SK-N-SH (cell line): Measurements from ENCODE around the gene CYSTM1. TPM values are rescaled to one million over a fixed set of nuclear protein-coding genes. Genes with fewer than 3 reads are reported as not detected.

Experiments used
- CTCF ChIA-PET: fragments of 300-600, 350-600 bp; formaldehyde crosslinking; extraction: SDS; loops from one replicate; lab custom pipeline; 2021; lab: Yijun Ruan, JAX
- POLR2A ChIA-PET: fragments of 350-600 bp; sonication (Branson Sonifier 250); formaldehyde crosslinking; extraction: SDS; loops from one replicate; lab custom pipeline; 2020; ENCODE audit warnings: antibody characterized with exemption, inconsistent platforms; lab: Yijun Ruan, JAX
- DNase-seq: peaks from one replicate; pipeline ENCODE4 v3.0.0; 2012
- H2AFZ ChIP-seq: fragments of 200-600 bp; sonication (generic); 2 replicates; pipeline ENCODE4 v1.8.1; 2016; ENCODE audit warnings: antibody characterized with exemption, mild to moderate bottlenecking, low read depth
- H3F3A ChIP-seq: fragments of 200-600 bp; sonication (generic); replicated peaks from 2 replicates; pipeline ENCODE3; 2016; ENCODE audit warnings: antibody characterized with exemption, mild to moderate bottlenecking; ENCODE audit not compliant: insufficient read depth
- H3K27ac ChIP-seq, 2 experiments: fragments of 200-500 bp in 1 of 2; fragments of 200-600 bp in 1 of 2; sonication (Bioruptor generic) in 1 of 2; sonication (generic), shearing (Covaris generic) in 1 of 2; 2 replicates each; pipeline versions ENCODE4 v1.5.1 to v1.6.1; 2014 to 2016; ENCODE audit warnings: low read depth in 2 of 2, inconsistent platforms in 1 of 2, low read length in 1 of 2, mild to moderate bottlenecking in 1 of 2, mixed read lengths in 1 of 2
- H3K27me3 ChIP-seq: fragments of 200-600 bp; sonication (generic), shearing (Covaris generic); 2 replicates; pipeline ENCODE4 v1.6.1; 2016; ENCODE audit warnings: mixed run types; ENCODE audit not compliant: insufficient read depth
- H3K36me3 ChIP-seq, 2 experiments: fragments of 200-500 bp in 1 of 2; fragments of 200-600 bp in 1 of 2; sonication (Bioruptor generic) in 1 of 2; sonication (generic) in 1 of 2; replicated peaks in 1 of 2; 2 replicates each; pipeline versions ENCODE3 to v1.5.1; 2014 to 2016; ENCODE audit warnings: low read length in 1 of 2, mild to moderate bottlenecking in 1 of 2; ENCODE audit not compliant: insufficient read depth in 2 of 2, control insufficient read depth in 1 of 2
- H3K4me1 ChIP-seq, 2 experiments: fragments of 200-500 bp in 1 of 2; fragments of 200-600 bp in 1 of 2; sonication (Bioruptor generic) in 1 of 2; sonication (generic), shearing (Covaris generic) in 1 of 2; 2 replicates each; pipeline versions ENCODE4 v1.5.1 to v1.6.1; 2014 to 2016; ENCODE audit warnings: low read depth in 1 of 2, low read length in 1 of 2, mixed run types in 1 of 2; ENCODE audit not compliant: insufficient read depth in 2 of 2, control insufficient read depth in 1 of 2
- H3K4me2 ChIP-seq: fragments of 200-600 bp; sonication (generic), shearing (Covaris generic); 2 replicates; pipeline ENCODE4 v1.6.1; 2017; ENCODE audit warnings: mixed run types
- H3K4me3 ChIP-seq, 2 experiments: fragments of 200-500 bp in 1 of 2; fragments of 200-600 bp in 1 of 2; sonication (Bioruptor generic) in 1 of 2; sonication (generic), shearing (Covaris generic) in 1 of 2; 2 replicates each; pipeline versions ENCODE4 v1.5.1 to v1.8.1; 2014 to 2016; ENCODE audit warnings: low read depth in 2 of 2, inconsistent platforms in 1 of 2, low read length in 1 of 2, mild to moderate bottlenecking in 1 of 2, mixed read lengths in 1 of 2, moderate library complexity in 1 of 2
- H3K79me2 ChIP-seq: fragments of 200-600 bp; sonication (generic); 2 replicates; pipeline ENCODE4 v1.8.1; 2017; ENCODE audit warnings: mild to moderate bottlenecking; ENCODE audit not compliant: insufficient read depth
- H3K9ac ChIP-seq: fragments of 200-600 bp; sonication (generic); 2 replicates; pipeline ENCODE4 v1.6.1; 2017; ENCODE audit warnings: mixed run types
- H3K9me2 ChIP-seq: fragments of 200-600 bp; sonication (generic); 2 replicates; pipeline ENCODE4 v1.6.1; 2017; ENCODE audit warnings: mixed run types
- H3K9me3 ChIP-seq: fragments of 200-600 bp; sonication (generic); 2 replicates; pipeline ENCODE4 v1.6.1; 2017; ENCODE audit warnings: mixed run types, mild to moderate bottlenecking, moderate library complexity
- H4K20me1 ChIP-seq: fragments of 200-600 bp; sonication (generic); 2 replicates; pipeline ENCODE4 v1.6.1; 2017; ENCODE audit warnings: mild to moderate bottlenecking, mixed run types; ENCODE audit not compliant: insufficient read depth
- ELF1 ChIP-seq: IDR thresholded peaks from 2 replicates; pipeline ENCODE4 v1.4.0; 2012
- EP300 ChIP-seq, 2 experiments: IDR thresholded peaks; 2 replicates each; pipeline versions ENCODE4 v1.4.0 to v1.6.1; 2012; ENCODE audit warnings: borderline replicate concordance in 1 of 2, low read depth in 1 of 2, low read length in 1 of 2
- EZH2phosphoT487 ChIP-seq: fragments of 200-600 bp; sonication (generic); IDR thresholded peaks from 2 replicates; pipeline ENCODE4 v1.6.1; 2017; ENCODE audit warnings: low read depth, mixed run types, mild to moderate bottlenecking, antibody characterized with exemption, moderate library complexity, borderline replicate concordance
- FOSL2 ChIP-seq: IDR thresholded peaks from 2 replicates; pipeline ENCODE4 v1.4.0; 2012; ENCODE audit warnings: low read depth, mild to moderate bottlenecking, moderate library complexity, borderline replicate concordance
- FOXJ3 ChIP-seq: sonication (generic); formaldehyde crosslinking; IDR thresholded peaks from 2 replicates; pipeline ENCODE4 v1.5.1; 2020; ENCODE audit warnings: mild to moderate bottlenecking, missing genetic modification reagents
- FOXM1 ChIP-seq: IDR thresholded peaks from 2 replicates; pipeline ENCODE4 v1.4.0; 2012; ENCODE audit warnings: low read depth, mild to moderate bottlenecking
- GATA2 ChIP-seq: sonication (generic); formaldehyde crosslinking; IDR thresholded peaks from 2 replicates; pipeline ENCODE4 v1.5.0; 2020; ENCODE audit warnings: mild to moderate bottlenecking, missing genetic modification reagents
- MAX ChIP-seq: IDR thresholded peaks from 2 replicates; pipeline ENCODE4 v1.4.0; 2012; ENCODE audit warnings: low read depth
- MEF2A ChIP-seq: IDR thresholded peaks from 2 replicates; pipeline ENCODE4 v1.4.0; 2012; ENCODE audit warnings: low read depth, borderline replicate concordance
- MXI1 ChIP-seq: IDR thresholded peaks from 2 replicates; pipeline ENCODE4 v1.6.1; 2012; ENCODE audit warnings: mild to moderate bottlenecking, low read depth, low read length, improper control_type of control experiment
- NRF1 ChIP-seq: IDR thresholded peaks from 2 replicates; pipeline ENCODE4 v1.6.1; 2012; ENCODE audit warnings: low read depth, mild to moderate bottlenecking, low read length
- POLR2AphosphoS5 ChIP-seq: IDR thresholded peaks from 2 replicates; pipeline ENCODE4 v1.6.1; 2012; ENCODE audit warnings: low read depth, low read length
- RCOR1 ChIP-seq: fragments of 150-350 bp; IDR thresholded peaks from 2 replicates; pipeline ENCODE4 v1.6.1; 2017; ENCODE audit warnings: antibody characterized with exemption, low read length
- RFX5 ChIP-seq: IDR thresholded peaks from 2 replicates; pipeline ENCODE4 v1.6.1; 2012; ENCODE audit warnings: mild to moderate bottlenecking, improper control_type of control experiment, low read length
- SIN3A ChIP-seq: IDR thresholded peaks from 2 replicates; pipeline ENCODE4 v1.6.1; 2012; ENCODE audit warnings: low read depth, mild to moderate bottlenecking, low read length, moderate library complexity, borderline replicate concordance
- SMC3 ChIP-seq: IDR thresholded peaks from 2 replicates; pipeline ENCODE4 v1.6.1; 2012; ENCODE audit warnings: low read depth, low read length, improper control_type of control experiment
- TAF1 ChIP-seq: IDR thresholded peaks from 2 replicates; pipeline ENCODE4 v1.6.1; 2012; ENCODE audit warnings: low read depth, mild to moderate bottlenecking, low read length, moderate library complexity, borderline replicate concordance
- ZBTB33 ChIP-seq: IDR thresholded peaks from 2 replicates; pipeline ENCODE4 v1.4.0; 2012; ENCODE audit warnings: low read depth, borderline replicate concordance
- WGBS: methylation state at CpG from one replicate; pipeline ENCODE4 v1.1.6; 2017; ENCODE audit warnings: low lambda C conversion rate; 5-methylcytosine and 5-hydroxymethylcytosine counted together
- polyA plus RNA-seq, 3 experiments: library from polyadenylated mRNA; depleted of rRNA; stranded (reverse); fragments of >200 nt; gene quantifications; 2 replicates each; pipeline ENCODE4 v1.2.3, GENCODE V29; 2012
- TF ChIP-seq, protein P1 (sequence below): fragments of 150-350 bp; IDR thresholded peaks from 2 replicates; pipeline ENCODE4 v1.6.1; 2016; ENCODE audit warnings: mild to moderate bottlenecking, low read depth, low read length

CYSTM1 gene
- polyA plus RNA-seq, 1 of the 3 experiments (the other 2 are of a cell fraction) = 27.1 TPM

DNA sequence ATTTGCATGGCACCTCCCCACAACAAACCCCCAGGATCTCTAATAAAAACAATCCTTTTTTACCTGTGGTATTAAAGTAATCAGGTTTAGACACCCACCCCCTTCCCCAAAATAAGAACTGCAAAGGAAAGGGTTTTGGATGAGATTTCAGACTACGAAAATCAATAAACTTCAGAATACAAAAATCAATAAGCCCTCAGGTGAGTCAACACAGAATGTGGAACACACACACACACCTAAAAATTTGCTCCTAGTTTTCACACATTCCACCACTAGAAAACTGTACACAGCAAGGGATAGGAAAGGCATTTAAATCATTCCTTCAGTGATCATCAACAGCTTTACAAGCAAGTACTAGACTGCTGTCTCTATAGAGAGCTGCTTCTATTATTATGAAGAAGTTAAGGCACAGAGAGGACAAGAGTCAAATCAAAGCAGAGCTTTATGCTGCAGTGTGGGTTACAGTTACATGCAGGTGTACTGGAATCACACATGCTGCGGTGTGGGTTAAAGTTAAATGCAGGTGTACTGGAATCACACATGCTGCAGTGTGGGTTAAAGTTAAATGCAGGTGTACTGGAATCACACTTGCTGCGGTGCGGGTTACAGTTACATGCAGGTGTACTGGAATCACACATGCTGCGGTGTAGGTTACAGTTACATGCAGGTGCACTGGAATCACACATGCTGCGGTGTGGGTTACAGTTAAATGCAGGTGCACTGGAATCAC lies 91.6 kb downstream of the CYSTM1 start:
- no peak for DNase-seq
- no peak overlapping the region for H3K27ac ChIP-seq
- TF ChIP-seq EZH2phosphoT487 = no peak
- peaks cover 39% of the 10 kb centered on the region; the same call in 1 of the 2 replicates for H3K79me2 ChIP-seq
- no peak overlapping the region for H2AFZ ChIP-seq
- ChIA-PET CTCF (interaction anchor here (0.9 to 2.1 kb wide), 4 partner anchors 9 to 85 kb away, joined by 3 to 7 read pairs (median 4); no protein-coding TSS in a partner anchor), POLR2A (no interaction called here)
- H3K4me2 ChIP-seq = no peak overlapping the region
- H4K20me1 ChIP-seq = no peaks in the 10 kb centered on the region
- H3K9ac ChIP-seq = no peak overlapping the region
- peaks cover 0 to 3% of the 10 kb centered on the region in 2 experiments for H3K36me3 ChIP-seq
- no peak overlapping the region for H3K4me3 ChIP-seq
- no peaks in the 10 kb centered on the region for H3K9me3 ChIP-seq
- 94% methylated on average over 6 of the region's 6 CpGs for WGBS
- peaks cover 19% of the 10 kb centered on the region for H3F3A ChIP-seq
- peaks cover 6 to 8% of the 10 kb centered on the region in 2 experiments; a peak in 3 of 4 replicates for H3K4me1 ChIP-seq
- H3K27me3 ChIP-seq = no peaks in the 10 kb centered on the region
- no peaks in the 10 kb centered on the region for H3K9me2 ChIP-seq

DNA sequence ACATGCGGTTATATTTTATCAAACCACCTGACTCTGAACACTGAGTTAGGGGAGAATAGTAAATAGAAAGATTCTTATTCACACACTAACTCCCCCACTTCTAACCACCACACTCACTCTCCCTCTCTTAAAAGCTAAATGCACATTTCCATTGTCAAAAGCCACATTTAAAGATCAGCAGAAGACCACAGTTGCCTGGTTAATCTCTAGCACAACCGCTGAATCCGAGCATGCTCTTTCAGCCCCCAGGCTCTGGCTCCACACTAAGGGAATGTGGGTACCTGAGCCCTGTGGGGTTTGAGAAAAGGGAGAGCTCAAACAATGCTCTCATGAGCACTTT lies 92.2 kb downstream of the CYSTM1 start:
- H3K4me2 ChIP-seq = no peak overlapping the region
- peaks cover 0 to 3% of the 10 kb centered on the region in 2 experiments for H3K36me3 ChIP-seq
- no peak overlapping the region for H3K9ac ChIP-seq
- ChIA-PET POLR2A (no interaction called here), CTCF (interaction anchor here (0.9 to 2.1 kb wide), 5 partner anchors 10 to 84 kb away, joined by 3 to 7 read pairs (median 3); no protein-coding TSS in a partner anchor)
- no peaks in the 10 kb centered on the region for H4K20me1 ChIP-seq
- H3K4me3 ChIP-seq = no peak overlapping the region
- H3K9me3 ChIP-seq = no peaks in the 10 kb centered on the region
- peaks cover 14% of the 10 kb centered on the region for H3F3A ChIP-seq
- H3K9me2 ChIP-seq = no peaks in the 10 kb centered on the region
- DNase-seq = no peak
- peaks cover 2 to 4% of the 10 kb centered on the region in 2 experiments; a peak in 2 of 4 replicates for H3K4me1 ChIP-seq
- H3K79me2 ChIP-seq = peaks cover 34% of the 10 kb centered on the region; the same call in 1 of the 2 replicates
- H3K27ac ChIP-seq = no peak overlapping the region
- H3K27me3 ChIP-seq = no peaks in the 10 kb centered on the region
- WGBS = 92% methylated on average over 3 of the region's 3 CpGs
- no peak for TF ChIP-seq ELF1
- TF ChIP-seq POLR2AphosphoS5 = no peak
- TF ChIP-seq TAF1 = no peak
- TF ChIP-seq RFX5 = no peak
- TF ChIP-seq SMC3 = no peak
- TF ChIP-seq MAX = no peak
- no peak for TF ChIP-seq EP300 (IDR thresholded peaks at IDR 0.05; ENCODE audit: borderline replicate concordance in 1 of 2, low read depth in 1 of 2, low read length in 1 of 2)
- TF ChIP-seq SIN3A = no peak
- TF ChIP-seq MXI1 = no peak
- TF ChIP-seq, protein P1, sequence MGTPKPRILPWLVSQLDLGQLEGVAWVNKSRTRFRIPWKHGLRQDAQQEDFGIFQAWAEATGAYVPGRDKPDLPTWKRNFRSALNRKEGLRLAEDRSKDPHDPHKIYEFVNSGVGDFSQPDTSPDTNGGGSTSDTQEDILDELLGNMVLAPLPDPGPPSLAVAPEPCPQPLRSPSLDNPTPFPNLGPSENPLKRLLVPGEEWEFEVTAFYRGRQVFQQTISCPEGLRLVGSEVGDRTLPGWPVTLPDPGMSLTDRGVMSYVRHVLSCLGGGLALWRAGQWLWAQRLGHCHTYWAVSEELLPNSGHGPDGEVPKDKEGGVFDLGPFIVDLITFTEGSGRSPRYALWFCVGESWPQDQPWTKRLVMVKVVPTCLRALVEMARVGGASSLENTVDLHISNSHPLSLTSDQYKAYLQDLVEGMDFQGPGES = no peak
- no peak for TF ChIP-seq FOXM1
- TF ChIP-seq NRF1 = no peak
- TF ChIP-seq GATA2 (CRISPR knock-in tag) = no peak
- TF ChIP-seq FOXJ3 (CRISPR knock-in tag) = no peak
- TF ChIP-seq ZBTB33 = no peak
- TF ChIP-seq RCOR1 = no peak
- TF ChIP-seq FOSL2 = no peak
- no peak for TF ChIP-seq EZH2phosphoT487
- TF ChIP-seq MEF2A = no peak
- H2AFZ ChIP-seq = no peak overlapping the region
